Measurements from ENCODE around the gene MED28.

The MED28 gene

GRCh38 chr4:17578482-17578891, 36.0 kb upstream of the MED28 start:
- no peak overlapping the region for H3K9ac ChIP-seq (ENCODE audit: insufficient read length)
- TF ChIP-seq FOXP2 (optimal IDR thresholded peaks at IDR 0.05; ENCODE audit: control extremely low read depth, extremely low read length, insufficient read depth): no peak
- TF ChIP-seq EZH2 (IDR thresholded peaks at IDR 0.05): no peak
- no peak for TF ChIP-seq POLR2AphosphoS5 (IDR thresholded peaks at IDR 0.05; ENCODE audit: borderline replicate concordance, low read depth, low read length)
- no peak overlapping the region for H3K27ac ChIP-seq
- DNase-seq (ENCODE audit: low read depth, low spot score): no peak
- no peaks in the 10 kb centered on the region for H3K9me3 ChIP-seq (ENCODE audit: low read depth, low read length)
- H3K4me3 ChIP-seq: peak overlapping the region; percentile 84
- H3K36me3 ChIP-seq (ENCODE audit: insufficient read depth, low read length): no peaks in the 10 kb centered on the region

GRCh38 chr4:17580969-17581368, 33.5 kb upstream of the MED28 start:
- TF ChIP-seq POLR2AphosphoS5 (IDR thresholded peaks at IDR 0.05; ENCODE audit: borderline replicate concordance, low read depth, low read length): no peak
- TF ChIP-seq FOXP2 (optimal IDR thresholded peaks at IDR 0.05; ENCODE audit: control extremely low read depth, extremely low read length, insufficient read depth): no peak
- TF ChIP-seq EZH2 (IDR thresholded peaks at IDR 0.05): no peak
- no peak for DNase-seq (ENCODE audit: low read depth, low spot score)
- Histone ChIP-seq H3K9ac (ENCODE audit: insufficient read length) (no peak overlapping the region), H3K36me3 (ENCODE audit: insufficient read depth, low read length) (no peaks in the 10 kb centered on the region; the same call in 1 of the 2 replicates), H3K4me3 (no peak overlapping the region), H3K9me3 (ENCODE audit: low read depth, low read length) (no peaks in the 10 kb centered on the region), H3K27ac (no peak overlapping the region)

GRCh38 chr4:17583276-17583675, 31.2 kb upstream of the MED28 start:
- DNase-seq (ENCODE audit: low read depth, low spot score): no peak
- H3K4me3 ChIP-seq: no peak overlapping the region
- no peaks in the 10 kb centered on the region for H3K9me3 ChIP-seq (ENCODE audit: low read depth, low read length)
- TF ChIP-seq EZH2 (IDR thresholded peaks at IDR 0.05): no peak
- TF ChIP-seq FOXP2 (optimal IDR thresholded peaks at IDR 0.05; ENCODE audit: control extremely low read depth, extremely low read length, insufficient read depth): no peak
- no peaks in the 10 kb centered on the region; the same call in 1 of the 2 replicates for H3K36me3 ChIP-seq (ENCODE audit: insufficient read depth, low read length)
- no peak overlapping the region for H3K9ac ChIP-seq (ENCODE audit: insufficient read length)
- H3K27ac ChIP-seq: no peak overlapping the region

DNA sequence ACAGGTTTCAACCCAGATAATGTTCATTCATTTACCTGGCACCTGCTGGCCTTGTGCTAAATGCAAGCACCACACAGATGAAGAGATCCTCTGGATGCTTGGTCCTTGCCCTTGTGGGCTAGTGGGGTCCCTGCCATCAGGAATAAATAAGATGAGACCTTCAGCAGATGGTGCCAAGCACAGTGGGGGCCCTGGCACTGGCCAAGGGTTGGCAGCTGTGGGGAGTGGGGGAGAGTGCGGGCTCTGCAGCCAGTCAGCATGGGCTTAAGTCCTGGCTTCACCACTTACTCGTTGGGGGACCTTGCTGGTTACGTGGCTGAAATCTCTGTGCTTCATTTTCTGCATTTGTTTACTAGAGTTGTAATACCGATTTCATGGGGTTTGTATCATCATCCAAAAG, 30.5 kb upstream of the MED28 start:
- no peak for DNase-seq (ENCODE audit: low read depth, low spot score)
- TF ChIP-seq EZH2 (IDR thresholded peaks at IDR 0.05): no peak
- no peak for TF ChIP-seq POLR2AphosphoS5 (IDR thresholded peaks at IDR 0.05; ENCODE audit: borderline replicate concordance, low read depth, low read length)
- TF ChIP-seq FOXP2 (optimal IDR thresholded peaks at IDR 0.05; ENCODE audit: control extremely low read depth, extremely low read length, insufficient read depth): no peak
- Histone ChIP-seq H3K4me3 (no peak overlapping the region), H3K9ac (ENCODE audit: insufficient read length) (no peak overlapping the region), H3K27ac (no peak overlapping the region), H3K9me3 (ENCODE audit: low read depth, low read length) (no peaks in the 10 kb centered on the region), H3K36me3 (ENCODE audit: insufficient read depth, low read length) (no peaks in the 10 kb centered on the region; the same call in 1 of the 2 replicates)

DNA sequence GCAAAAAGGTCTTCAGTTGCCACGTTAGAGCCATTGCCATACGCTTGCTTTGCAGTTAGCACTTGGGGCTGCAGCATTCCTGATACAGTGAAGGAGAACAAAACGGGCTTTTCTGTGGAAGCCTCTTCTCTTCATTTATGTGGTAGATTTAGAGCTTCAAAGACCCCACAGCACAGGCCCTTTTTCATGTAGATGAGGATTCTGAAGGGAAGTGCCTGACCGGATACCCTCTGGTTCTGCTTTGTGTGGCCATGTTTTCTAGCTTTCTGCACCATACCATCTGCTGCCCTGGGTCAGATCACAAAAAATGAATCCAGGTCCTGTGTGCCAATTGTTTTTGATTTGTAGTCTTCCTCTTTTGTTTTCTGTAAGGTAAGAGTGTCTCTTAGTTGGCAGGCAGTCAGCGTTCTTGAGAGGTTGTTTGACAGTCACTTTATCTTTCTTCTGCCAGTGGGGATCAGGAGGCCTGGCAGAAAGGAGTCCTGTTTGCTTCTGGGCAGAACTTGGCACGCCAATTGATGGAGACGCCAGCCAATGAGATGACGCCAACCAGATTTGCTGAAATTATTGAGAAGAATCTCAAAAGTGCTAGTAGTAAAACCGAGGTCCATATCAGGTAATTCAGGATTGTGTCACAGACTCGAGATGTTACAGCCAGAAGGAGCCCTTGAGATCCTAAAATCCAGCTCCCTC, 29.8 kb upstream of the MED28 start:
- Histone ChIP-seq H3K27ac (no peak overlapping the region), H3K4me3 (no peak overlapping the region), H3K9me3 (ENCODE audit: low read depth, low read length) (no peaks in the 10 kb centered on the region), H3K36me3 (ENCODE audit: insufficient read depth, low read length) (no peaks in the 10 kb centered on the region; the same call in 1 of the 2 replicates), H3K9ac (ENCODE audit: insufficient read length) (no peak overlapping the region)
- no peak for DNase-seq (ENCODE audit: low read depth, low spot score)
- TF ChIP-seq FOXP2 (optimal IDR thresholded peaks at IDR 0.05; ENCODE audit: control extremely low read depth, extremely low read length, insufficient read depth): no peak
- TF ChIP-seq EZH2 (IDR thresholded peaks at IDR 0.05): no peak
- no peak for TF ChIP-seq POLR2AphosphoS5 (IDR thresholded peaks at IDR 0.05; ENCODE audit: borderline replicate concordance, low read depth, low read length)

GRCh38 chr4:17587094-17587822, 27.2 kb upstream of the MED28 start:
- no peak for DNase-seq (ENCODE audit: low read depth, low spot score)
- Histone ChIP-seq H3K9me3 (ENCODE audit: low read depth, low read length) (no peaks in the 10 kb centered on the region), H3K27ac (no peak overlapping the region), H3K36me3 (ENCODE audit: insufficient read depth, low read length) (no peaks in the 10 kb centered on the region; the same call in 1 of the 2 replicates), H3K4me3 (no peak overlapping the region), H3K9ac (ENCODE audit: insufficient read length) (no peak overlapping the region)
- no peak for TF ChIP-seq FOXP2 (optimal IDR thresholded peaks at IDR 0.05; ENCODE audit: control extremely low read depth, extremely low read length, insufficient read depth)
- no peak for TF ChIP-seq POLR2AphosphoS5 (IDR thresholded peaks at IDR 0.05; ENCODE audit: borderline replicate concordance, low read depth, low read length)
- TF ChIP-seq EZH2 (IDR thresholded peaks at IDR 0.05): no peak

- H3K36me3 ChIP-seq (ENCODE audit: insufficient read depth, low read length): no peaks in the 10 kb centered on the region; the same call in 1 of the 2 replicates
- no peak overlapping the region for H3K4me3 ChIP-seq
- H3K27ac ChIP-seq: no peak overlapping the region
- no peak overlapping the region for H3K9ac ChIP-seq (ENCODE audit: insufficient read length)
- no peak for DNase-seq (ENCODE audit: low read depth, low spot score)
- H3K9me3 ChIP-seq (ENCODE audit: low read depth, low read length): no peaks in the 10 kb centered on the region
- no peak for TF ChIP-seq FOXP2 (optimal IDR thresholded peaks at IDR 0.05; ENCODE audit: control extremely low read depth, extremely low read length, insufficient read depth)
- TF ChIP-seq POLR2AphosphoS5 (IDR thresholded peaks at IDR 0.05; ENCODE audit: borderline replicate concordance, low read depth, low read length): no peak
- TF ChIP-seq EZH2 (IDR thresholded peaks at IDR 0.05): no peak
Observed at GRCh38 chr4:17589355-17589754, 25.1 kb upstream of the MED28 start.

DNA sequence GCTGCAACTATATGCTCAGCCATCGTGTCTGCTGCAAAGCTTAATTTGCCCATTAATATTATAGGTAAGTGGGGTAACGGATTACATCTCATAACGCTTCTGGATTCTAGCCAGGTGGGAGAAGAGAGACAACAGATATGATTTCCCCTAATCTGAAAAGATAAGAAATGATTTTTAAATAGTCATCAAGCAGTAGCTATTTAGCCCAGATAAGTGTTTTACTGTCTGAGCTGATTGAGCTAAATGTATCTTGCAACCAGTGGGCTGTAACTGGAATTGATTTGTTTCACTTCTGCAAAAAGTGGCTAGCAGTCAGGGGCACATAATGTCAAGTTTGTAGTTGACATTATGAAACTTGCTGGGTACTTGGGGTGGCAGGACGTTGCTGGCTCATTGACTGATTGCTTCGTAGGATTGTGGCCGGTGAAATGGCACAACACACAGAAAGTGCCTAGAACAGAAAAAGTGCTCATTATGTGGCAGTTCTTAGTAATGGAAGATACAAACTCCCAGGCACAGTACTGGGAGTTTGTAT, 18.9 kb upstream of the MED28 start:
- no peak for TF ChIP-seq FOXP2 (optimal IDR thresholded peaks at IDR 0.05; ENCODE audit: control extremely low read depth, extremely low read length, insufficient read depth)
- no peak for TF ChIP-seq POLR2AphosphoS5 (IDR thresholded peaks at IDR 0.05; ENCODE audit: borderline replicate concordance, low read depth, low read length)
- TF ChIP-seq EZH2 (IDR thresholded peaks at IDR 0.05): no peak
- no peaks in the 10 kb centered on the region for H3K9me3 ChIP-seq (ENCODE audit: low read depth, low read length)
- no peak overlapping the region for H3K27ac ChIP-seq
- H3K9ac ChIP-seq (ENCODE audit: insufficient read length): no peak overlapping the region
- H3K4me3 ChIP-seq: no peak overlapping the region
- no peak for DNase-seq (ENCODE audit: low read depth, low spot score)
- no peaks in the 10 kb centered on the region; the same call in 1 of the 2 replicates for H3K36me3 ChIP-seq (ENCODE audit: insufficient read depth, low read length)

All from SK-N-MC (cell line).